ENCODE results near the gene ISLR2. TPM values are rescaled to one million over a fixed set of nuclear protein-coding genes. Genes with fewer than 3 reads are reported as not detected.
A peak's percentile ranks its signal among the peaks of the same experiment; 100 is the strongest.

Gene ISLR2
- total RNA-seq, 2 experiments from 2014 or later: not detected

GRCh38 chr15:74171965-74172541 lies 41.7 kb downstream of the ISLR2 start:
- Mint-ChIP-seq H3K27ac (no peak overlapping the region), H3K27me3 (peaks cover 2% of the 10 kb centered on the region), H3K4me3 (no peak overlapping the region), H3K9me3 (no peaks in the 10 kb centered on the region), H3K4me1 (no peaks in the 10 kb centered on the region), H3K36me3 (no peaks in the 10 kb centered on the region)
- ATAC-seq (ENCODE audit: low read depth) (no peak), DNase-seq (peak; percentile 13)
- POLR2A ChIA-PET: no interaction called here

DNA sequence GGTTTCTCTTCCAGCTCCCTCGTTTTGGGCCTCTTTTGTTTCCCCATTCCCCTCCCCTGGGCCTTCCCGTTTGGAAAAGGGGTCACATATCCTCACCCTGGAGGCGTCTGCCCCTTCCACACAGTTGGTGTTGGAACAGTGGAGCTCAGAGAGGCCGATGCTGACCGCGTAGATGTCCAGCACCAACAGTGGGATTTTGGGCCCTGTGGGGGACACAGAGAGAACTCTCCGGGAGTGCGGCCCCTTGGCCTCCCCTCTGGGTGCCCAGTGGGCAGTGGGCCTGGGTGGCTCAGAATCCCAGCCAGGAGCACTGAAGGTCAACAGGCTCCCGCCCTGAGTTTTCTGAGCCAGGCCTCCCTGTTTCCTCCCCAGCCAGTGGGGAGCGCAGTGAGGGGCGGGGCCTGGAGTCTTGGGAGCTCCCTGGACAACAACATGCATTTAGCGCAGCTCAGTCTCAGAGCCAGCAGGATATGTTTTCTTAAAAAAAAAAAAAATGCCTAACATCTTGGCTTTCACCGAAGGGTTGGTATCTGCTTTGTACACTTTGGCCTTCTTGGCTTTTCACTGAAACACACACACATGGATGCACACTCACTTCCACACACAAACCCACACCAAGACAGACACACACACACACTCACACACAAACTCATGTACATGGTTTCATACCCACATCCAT lies 42.5 kb downstream of the ISLR2 start:
- Mint-ChIP-seq H3K9me3 (no peaks in the 10 kb centered on the region), H3K27me3 (peaks cover under 1% of the 10 kb centered on the region), H3K36me3 (no peaks in the 10 kb centered on the region), H3K27ac (no peak overlapping the region), H3K4me1 (no peaks in the 10 kb centered on the region), H3K4me3 (no peak overlapping the region)
- ATAC-seq (ENCODE audit: low read depth) (no peak), DNase-seq (peak; percentile 16)
- POLR2A ChIA-PET: no interaction called here

GRCh38 chr15:74173380-74174218 lies 43.2 kb downstream of the ISLR2 start, which contains the start of gene ISLR:
ISLR (plus strand) TSS chr15:74173710; CDS start chr15:74174859, 1,149 bp downstream.
- H3K27ac Mint-ChIP-seq: no peak within 1 kb of the TSS
- no peaks in the 10 kb centered on the region for H3K9me3 Mint-ChIP-seq
- peak; percentile 25 for DNase-seq
- H3K27me3 Mint-ChIP-seq: no peaks in the 10 kb centered on the region
- H3K36me3 Mint-ChIP-seq: no peaks in the 10 kb centered on the region
- no peak within 1 kb of the TSS for H3K4me3 Mint-ChIP-seq
- H3K4me1 Mint-ChIP-seq: no peaks in the 10 kb centered on the region
- no peak for ATAC-seq (ENCODE audit: low read depth)
- POLR2A ChIA-PET: no interaction called here

GRCh38 chr15:74174219-74174957 lies 44.0 kb downstream of the ISLR2 start:
- no peaks in the 10 kb centered on the region for H3K9me3 Mint-ChIP-seq
- H3K27ac Mint-ChIP-seq: no peak overlapping the region
- H3K36me3 Mint-ChIP-seq: no peaks in the 10 kb centered on the region
- no peaks in the 10 kb centered on the region for H3K4me1 Mint-ChIP-seq
- H3K4me3 Mint-ChIP-seq: no peak overlapping the region
- ATAC-seq (ENCODE audit: low read depth) (no peak), DNase-seq (peak; percentile 19)
- H3K27me3 Mint-ChIP-seq: no peaks in the 10 kb centered on the region
- POLR2A ChIA-PET: no interaction called here

DNA sequence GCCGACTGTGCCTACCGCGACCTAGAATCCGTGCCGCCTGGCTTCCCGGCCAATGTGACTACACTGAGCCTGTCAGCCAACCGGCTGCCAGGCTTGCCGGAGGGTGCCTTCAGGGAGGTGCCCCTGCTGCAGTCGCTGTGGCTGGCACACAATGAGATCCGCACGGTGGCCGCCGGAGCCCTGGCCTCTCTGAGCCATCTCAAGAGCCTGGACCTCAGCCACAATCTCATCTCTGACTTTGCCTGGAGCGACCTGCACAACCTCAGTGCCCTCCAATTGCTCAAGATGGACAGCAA lies 44.5 kb downstream of the ISLR2 start:
- ATAC-seq (ENCODE audit: low read depth) (no peak), DNase-seq (peak; percentile 18)
- H3K36me3 Mint-ChIP-seq: no peaks in the 10 kb centered on the region
- H3K9me3 Mint-ChIP-seq: no peaks in the 10 kb centered on the region
- no peak overlapping the region for H3K4me3 Mint-ChIP-seq
- no peaks in the 10 kb centered on the region for H3K27me3 Mint-ChIP-seq
- H3K27ac Mint-ChIP-seq: no peak overlapping the region
- POLR2A ChIA-PET: no interaction called here
- no peaks in the 10 kb centered on the region for H3K4me1 Mint-ChIP-seq

DNA sequence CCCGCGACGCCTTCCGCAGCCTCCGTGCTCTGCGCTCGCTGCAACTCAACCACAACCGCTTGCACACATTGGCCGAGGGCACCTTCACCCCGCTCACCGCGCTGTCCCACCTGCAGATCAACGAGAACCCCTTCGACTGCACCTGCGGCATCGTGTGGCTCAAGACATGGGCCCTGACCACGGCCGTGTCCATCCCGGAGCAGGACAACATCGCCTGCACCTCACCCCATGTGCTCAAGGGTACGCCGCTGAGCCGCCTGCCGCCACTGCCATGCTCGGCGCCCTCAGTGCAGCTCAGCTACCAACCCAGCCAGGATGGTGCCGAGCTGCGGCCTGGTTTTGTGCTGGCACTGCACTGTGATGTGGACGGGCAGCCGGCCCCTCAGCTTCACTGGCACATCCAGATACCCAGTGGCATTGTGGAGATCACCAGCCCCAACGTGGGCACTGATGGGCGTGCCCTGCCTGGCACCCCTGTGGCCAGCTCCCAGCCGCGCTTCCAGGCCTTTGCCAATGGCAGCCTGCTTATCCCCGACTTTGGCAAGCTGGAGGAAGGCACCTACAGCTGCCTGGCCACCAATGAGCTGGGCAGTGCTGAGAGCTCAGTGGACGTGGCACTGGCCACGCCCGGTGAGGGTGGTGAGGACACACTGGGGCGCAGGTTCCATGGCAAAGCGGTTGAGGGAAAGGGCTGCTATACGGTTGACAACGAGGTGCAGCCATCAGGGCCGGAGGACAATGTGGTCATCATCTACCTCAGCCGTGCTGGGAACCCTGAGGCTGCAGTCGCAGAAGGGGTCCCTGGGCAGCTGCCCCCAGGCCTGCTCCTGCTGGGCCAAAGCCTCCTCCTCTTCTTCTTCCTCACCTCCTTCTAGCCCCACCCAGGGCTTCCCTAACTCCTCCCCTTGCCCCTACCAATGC lies 45.1 kb downstream of the ISLR2 start:
- Mint-ChIP-seq H3K4me3 (no peak overlapping the region), H3K36me3 (no peaks in the 10 kb centered on the region), H3K9me3 (no peaks in the 10 kb centered on the region), H3K27ac (no peak overlapping the region), H3K4me1 (no peaks in the 10 kb centered on the region), H3K27me3 (peaks cover 3% of the 10 kb centered on the region)
- POLR2A ChIA-PET: interaction anchor here (0.6 kb wide), 1 partner anchor 126 kb away, joined by 3 read pairs; no protein-coding TSS in a partner anchor
- no peak for ATAC-seq (ENCODE audit: low read depth)
- DNase-seq: peak; percentile 21

- H3K9me3 Mint-ChIP-seq: no peaks in the 10 kb centered on the region
- no peak overlapping the region for H3K4me3 Mint-ChIP-seq
- POLR2A ChIA-PET: no interaction called here
- H3K4me1 Mint-ChIP-seq: no peaks in the 10 kb centered on the region
- no peak overlapping the region for H3K27ac Mint-ChIP-seq
- H3K27me3 Mint-ChIP-seq: peaks cover 3% of the 10 kb centered on the region
- ATAC-seq (ENCODE audit: low read depth): no peak
- no peaks in the 10 kb centered on the region for H3K36me3 Mint-ChIP-seq
- peak; percentile 18 for DNase-seq
These were observed 46.2 kb downstream of the ISLR2 start for GRCh38 chr15:74176262-74177214.

GRCh38 chr15:74178326-74179100 lies 48.1 kb downstream of the ISLR2 start:
- Mint-ChIP-seq H3K4me1 (no peaks in the 10 kb centered on the region), H3K36me3 (no peaks in the 10 kb centered on the region), H3K27ac (no peak overlapping the region), H3K9me3 (no peaks in the 10 kb centered on the region), H3K4me3 (no peak overlapping the region), H3K27me3 (peaks cover 3% of the 10 kb centered on the region)
- POLR2A ChIA-PET: no interaction called here
- DNase-seq (peak; percentile 11), ATAC-seq (ENCODE audit: low read depth) (no peak)

DNA sequence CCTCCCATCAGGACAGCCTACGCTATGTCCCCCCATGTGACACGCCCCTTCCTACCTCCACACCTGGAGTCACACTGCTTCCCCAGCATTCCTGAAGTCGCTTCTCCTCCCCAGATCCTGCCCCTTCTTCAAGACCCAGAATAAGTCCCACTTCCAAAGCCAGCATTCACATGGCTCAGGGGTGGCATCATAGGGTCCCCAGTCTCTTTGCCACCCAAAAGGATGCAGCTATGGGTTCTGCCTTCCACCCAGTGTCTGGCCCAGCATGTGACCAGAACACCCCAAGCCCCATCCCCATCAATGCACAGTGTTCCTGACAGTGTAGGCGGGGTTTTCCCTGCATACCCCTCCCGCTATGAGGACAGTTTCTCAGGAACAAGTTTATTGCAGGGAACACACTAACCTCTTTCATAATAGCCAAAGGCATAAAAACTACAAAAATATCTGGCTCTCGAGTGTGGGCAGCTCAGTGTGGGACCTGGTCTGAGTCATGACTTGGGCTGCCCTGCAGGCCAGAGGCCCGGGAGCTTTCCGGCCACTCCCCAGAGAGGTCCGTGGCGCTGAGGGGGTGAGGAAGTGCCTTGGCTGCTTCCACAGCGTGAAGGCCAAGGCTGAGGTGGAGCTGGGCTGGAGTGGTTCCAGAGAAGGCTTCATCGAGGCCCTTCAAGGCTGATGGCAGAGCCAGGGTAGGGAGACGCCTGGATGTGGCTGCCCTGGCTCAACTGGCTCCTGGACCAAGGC lies 48.9 kb downstream of the ISLR2 start:
- no peak overlapping the region for H3K4me3 Mint-ChIP-seq
- no peak overlapping the region for H3K27ac Mint-ChIP-seq
- H3K27me3 Mint-ChIP-seq: peaks cover 3% of the 10 kb centered on the region
- ATAC-seq (ENCODE audit: low read depth) (no peak), DNase-seq (peak; percentile 10)
- no peaks in the 10 kb centered on the region for H3K9me3 Mint-ChIP-seq
- H3K4me1 Mint-ChIP-seq: no peaks in the 10 kb centered on the region
- no peaks in the 10 kb centered on the region for H3K36me3 Mint-ChIP-seq
- POLR2A ChIA-PET: no interaction called here

DNA sequence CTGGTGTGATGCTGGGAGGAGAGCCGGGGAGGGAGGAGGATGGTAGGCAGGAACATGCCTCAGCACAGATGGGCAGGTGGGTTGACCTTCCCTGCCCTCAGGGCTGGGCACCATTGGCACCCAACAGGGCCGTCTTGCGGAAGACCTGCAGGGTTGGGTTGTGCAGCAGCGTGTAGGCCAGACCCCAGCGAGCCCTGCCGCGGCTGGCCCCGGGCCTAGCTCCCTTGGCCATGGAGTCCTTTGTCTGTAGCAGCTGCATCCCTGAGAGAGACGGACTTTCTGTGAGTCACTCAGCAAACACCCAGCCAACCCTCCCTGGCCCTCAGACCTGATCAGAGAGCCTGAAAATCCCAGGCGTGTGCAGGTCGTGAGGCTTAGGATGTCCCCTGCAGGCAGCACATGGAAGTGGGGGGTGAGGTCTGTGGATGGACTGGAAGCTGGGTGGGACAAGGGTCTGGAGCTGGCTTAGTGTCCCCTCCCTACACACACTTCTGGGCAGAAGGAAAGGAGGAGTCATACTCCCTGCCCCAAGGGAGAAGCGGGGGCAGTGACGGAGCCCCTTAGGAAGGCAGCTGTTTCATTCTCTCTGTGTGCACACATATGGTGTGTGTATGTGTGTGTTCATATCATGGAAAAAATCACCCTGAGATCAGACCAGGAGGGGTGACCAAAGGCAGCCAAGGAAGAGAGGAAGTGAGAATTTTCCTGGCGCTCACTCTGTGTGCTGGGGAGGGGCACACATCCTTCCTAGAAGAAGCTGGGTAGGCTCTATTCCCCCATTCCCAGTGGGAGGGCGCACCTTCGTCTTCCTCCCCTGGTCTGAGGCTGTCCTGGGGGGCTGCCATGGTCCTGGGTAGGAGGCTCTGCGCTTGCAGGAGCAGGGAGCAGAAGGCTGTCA lies 49.8 kb downstream of the ISLR2 start:
- Mint-ChIP-seq H3K4me1 (no peaks in the 10 kb centered on the region), H3K27me3 (peaks cover 3% of the 10 kb centered on the region), H3K36me3 (no peaks in the 10 kb centered on the region), H3K27ac (no peak overlapping the region), H3K4me3 (no peak overlapping the region), H3K9me3 (no peaks in the 10 kb centered on the region)
- POLR2A ChIA-PET: no interaction called here
- ATAC-seq (ENCODE audit: low read depth) (no peak), DNase-seq (no peak)
